Forelimb muscle (tissue), 1 donor: ENCODE results near the gene SLC5A5. TPM values are rescaled to one million over a fixed set of nuclear protein-coding genes. Genes with fewer than 3 reads are reported as not detected.

Experiments
- DNase-seq: peaks from one replicate; pipeline ENCODE4 v3.0.0-alpha.2; 2013; ENCODE audit warnings: low read depth
- polyA plus RNA-seq: library from polyadenylated mRNA; unstranded; fragments of 120-200 nt; gene quantifications from one replicate; pipeline ENCODE4 v1.2.1, GENCODE V29; 2013; ENCODE audit not compliant: insufficient read length

The SLC5A5 gene
- polyA plus RNA-seq, 1 donor, result not detected

DNA sequence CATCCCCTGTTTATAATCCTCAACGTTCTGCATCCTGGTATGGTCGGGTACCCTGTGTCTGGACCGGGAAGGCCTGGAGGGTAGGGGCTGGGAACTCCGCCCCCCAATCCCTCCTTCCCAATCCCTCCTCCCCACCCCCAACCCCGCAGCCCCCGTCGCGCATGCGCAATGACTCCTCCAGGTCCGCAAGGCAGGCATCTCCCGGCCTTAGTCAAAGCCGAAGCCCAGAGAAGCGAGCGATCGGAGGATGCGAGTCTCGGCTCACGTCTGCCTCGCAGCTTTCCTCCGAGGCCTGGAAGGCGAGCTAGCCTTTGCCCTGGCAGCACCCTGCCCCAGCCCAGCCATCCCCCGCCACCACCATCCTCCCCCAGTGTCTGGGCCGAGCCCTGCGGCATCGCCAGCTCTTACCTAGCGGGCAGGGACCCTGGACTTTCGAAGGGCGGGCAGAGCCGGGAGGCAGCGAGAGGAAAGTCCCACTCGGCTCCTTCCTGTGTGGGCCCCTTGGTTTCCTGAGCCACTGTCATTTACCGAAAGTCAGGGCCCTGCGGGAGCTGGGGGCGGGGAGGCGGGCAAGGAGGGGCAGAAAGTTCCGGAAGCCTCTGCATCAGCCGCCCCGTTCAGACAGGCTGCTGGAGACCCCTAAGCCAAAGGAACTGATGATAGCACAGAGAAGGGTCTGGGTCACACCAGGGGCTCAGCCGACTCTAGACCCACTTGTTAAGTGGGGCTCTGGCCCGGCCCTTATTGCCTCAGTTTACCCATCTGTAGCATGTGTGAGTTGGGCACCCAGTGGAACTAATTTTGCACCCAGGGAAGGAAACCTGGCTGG, 24.0 kb upstream of the SLC5A5 start, which contains the start of gene JAK3:
Gene JAK3 (minus strand): TSS at position 445 of the 829 bp plus-strand sequence. CDS start 3,565 bp downstream, outside the sequence.
- DNase-seq, result no peak

DNA sequence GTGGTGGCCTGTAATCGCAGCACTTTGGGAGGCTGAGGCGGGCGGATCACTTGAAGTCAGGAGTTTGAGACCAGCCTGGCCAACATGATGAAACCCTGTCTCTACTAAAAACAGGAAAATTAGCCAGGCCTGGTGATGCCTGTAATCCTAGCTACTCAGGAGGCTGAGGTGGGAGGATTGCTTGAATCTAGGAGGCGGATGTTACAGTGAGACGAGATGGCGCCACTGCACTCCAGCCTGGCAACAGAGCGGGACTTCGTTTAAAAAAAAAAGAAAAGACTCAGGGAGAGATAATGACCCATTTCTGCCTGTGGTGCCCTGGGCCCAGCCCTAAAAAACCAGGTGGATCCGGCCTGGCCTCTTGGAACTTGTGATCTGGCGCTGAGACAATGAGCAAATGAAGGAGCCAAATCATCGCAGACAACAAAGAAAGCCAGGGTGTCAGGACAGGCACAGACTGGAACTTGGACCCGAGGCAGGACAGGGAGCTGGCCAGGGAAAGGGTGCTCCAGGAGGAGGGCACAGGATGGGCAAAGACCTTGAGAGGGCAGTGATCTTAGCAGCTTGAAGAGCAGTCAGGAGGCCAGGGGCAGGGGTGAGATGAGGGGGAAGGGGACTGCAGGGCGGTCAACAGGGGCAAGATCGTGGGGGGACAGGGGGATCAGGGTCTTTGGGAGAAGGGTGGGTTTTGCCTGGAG, 23.0 kb upstream of the SLC5A5 start:
- no peak for DNase-seq

GRCh38 chr19:17854061-17854460, 17.7 kb upstream of the SLC5A5 start:
- no peak for DNase-seq

- DNase-seq, result peak; percentile 50
Measured at GRCh38 chr19:17855280-17856152, 16.2 kb upstream of the SLC5A5 start.

GRCh38 chr19:17859533-17860330, 12.0 kb upstream of the SLC5A5 start, which contains the start of gene RPL18A:
RPL18A (plus strand) TSS chr19:17859910; CDS start chr19:17859957, 47 bp downstream.
- peak; percentile 99 for DNase-seq

DNA sequence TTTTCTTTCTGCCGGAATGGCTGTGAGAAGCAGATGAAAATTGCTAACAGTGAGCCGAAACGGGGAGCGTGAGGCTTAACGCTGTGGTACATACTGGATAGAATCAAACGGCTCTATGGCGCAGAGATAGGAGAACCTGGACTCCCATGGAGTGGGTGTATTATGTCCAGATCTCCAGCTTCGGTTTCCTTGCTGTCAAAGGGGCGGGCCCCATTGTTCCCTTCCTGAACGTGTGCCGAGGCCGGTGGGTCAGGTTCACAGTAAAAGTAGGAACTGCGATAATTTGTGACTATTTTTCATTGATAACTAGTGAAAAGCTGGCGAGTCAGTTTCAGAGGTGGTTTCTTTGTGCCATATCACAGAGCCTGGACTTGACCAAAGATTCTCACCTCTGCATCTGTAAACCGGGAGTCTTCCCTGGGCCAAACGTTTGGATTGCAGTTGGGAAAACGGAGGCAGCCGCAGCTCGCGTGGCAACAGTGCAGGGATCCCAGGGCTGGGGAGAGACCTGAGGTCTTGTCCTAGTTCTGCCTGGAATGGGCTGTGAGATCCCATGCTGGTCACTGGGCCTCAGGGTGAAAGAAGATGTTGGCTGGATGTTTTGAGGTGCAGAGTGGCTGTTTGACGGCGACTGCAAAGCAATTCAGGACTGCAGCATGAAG, 11.3 kb upstream of the SLC5A5 start:
- no peak for DNase-seq

- DNase-seq, result no peak
Measured at GRCh38 chr19:17860993-17861360, 10.8 kb upstream of the SLC5A5 start.

GRCh38 chr19:17861542-17862402, 10.0 kb upstream of the SLC5A5 start:
- no peak for DNase-seq

- DNase-seq, result no peak
Measured at GRCh38 chr19:17862711-17863519, 8.8 kb upstream of the SLC5A5 start.

DNA sequence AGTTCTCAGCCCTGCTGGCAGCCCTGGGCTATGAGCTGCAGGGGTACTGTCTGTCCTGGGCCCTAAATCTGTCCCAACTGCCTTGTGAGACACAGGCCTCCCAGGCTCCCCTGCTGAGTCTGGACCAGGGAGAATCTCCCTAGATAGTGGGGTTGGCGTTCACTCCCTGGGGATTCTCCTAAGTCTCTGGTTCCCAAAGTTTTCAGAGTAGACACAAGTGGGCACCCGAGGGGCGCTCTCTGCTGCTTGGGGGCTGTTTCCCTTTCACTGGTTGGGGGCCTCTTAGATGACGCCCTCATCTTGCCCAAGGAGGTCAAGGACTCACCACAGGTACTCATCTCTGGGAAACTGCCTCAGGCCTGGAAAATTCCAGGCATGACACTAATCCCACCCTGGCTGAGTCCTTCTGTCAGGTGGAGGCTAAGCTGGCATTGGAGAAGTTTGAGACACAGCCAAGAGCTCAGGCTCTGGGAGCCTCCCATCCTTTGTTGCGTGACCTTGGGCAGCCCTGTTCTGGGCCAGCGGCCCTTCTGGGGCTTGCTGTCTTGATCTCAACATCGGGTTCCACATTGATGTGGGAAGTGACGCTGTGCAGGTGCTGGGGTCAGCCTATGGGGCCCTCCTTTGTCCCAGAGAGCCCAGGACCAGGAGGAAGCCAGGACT, 8.1 kb upstream of the SLC5A5 start:
- no peak for DNase-seq

DNA sequence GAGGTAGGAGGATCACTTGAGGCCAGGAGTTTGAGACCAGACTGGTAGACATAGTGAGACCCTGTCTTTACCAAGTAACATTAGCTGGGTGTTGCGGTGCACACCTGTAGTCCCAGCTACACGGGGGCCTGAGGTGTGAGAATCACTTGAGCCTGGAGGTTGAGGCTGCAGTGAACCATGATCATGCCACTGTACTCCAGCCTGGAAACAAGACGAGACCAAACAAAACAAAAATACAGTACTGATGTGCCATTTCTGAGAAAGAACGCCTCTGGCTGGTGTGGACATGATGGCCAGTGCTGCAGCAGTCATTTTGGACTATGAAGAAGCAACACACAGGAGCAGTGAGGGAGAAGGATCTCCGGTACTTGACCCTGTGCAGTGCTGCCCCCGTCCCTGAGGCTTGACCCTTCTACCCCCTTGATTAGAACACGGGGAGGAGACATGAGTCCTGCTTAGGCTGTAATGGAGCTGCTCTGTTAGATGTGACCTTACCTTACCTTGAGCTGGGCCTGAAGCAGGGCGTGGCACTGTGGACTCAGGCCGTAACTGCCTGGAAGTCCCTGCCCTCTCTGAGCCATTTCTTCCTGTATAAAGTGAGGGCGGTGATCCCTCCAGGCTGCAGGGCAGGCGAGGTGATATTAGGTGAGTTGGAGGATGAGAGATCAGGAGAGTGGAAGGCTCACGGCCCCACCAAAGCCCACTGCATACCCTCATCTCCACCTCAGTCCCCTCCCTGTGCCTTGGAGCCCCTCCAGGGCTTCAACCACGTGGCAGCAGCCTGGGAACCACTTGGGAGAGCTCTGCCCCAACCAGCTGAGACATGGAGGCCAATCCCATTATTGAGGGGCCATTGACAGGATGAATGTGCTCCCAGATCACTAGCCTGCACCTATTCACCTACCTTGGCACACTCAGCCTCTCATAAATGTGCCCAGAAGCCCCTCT, 6.1 kb upstream of the SLC5A5 start:
- DNase-seq, result no peak

DNA sequence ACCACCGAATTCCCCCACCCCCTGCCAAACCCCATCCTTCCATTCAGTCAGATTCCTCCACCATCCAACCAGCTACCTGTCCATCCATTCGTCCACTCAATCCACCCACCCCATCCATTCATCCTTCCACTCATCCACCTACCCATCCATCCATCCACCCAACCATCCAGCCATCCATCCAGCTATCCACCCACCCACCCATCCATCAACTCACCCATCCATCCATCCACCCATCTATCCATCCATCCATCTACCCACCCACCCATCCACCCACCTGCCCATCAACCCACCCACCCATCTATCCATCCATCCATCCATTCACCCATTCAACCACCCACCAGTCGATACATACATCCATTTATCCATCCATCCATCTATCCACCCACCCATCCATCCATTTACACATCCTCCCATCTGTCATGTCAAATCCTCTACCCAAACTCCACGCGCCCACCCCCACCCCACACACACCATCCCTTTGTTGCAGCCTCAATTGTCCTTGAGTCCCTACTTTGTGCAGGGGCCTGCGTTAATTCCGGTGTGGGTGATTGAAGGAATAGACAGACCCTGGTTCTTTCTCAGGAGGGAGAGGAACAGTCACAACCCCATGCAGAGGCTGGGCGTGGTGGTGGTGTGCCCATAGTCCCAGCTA, 5.3 kb upstream of the SLC5A5 start:
- DNase-seq, result no peak

- no peak for DNase-seq
Measured at GRCh38 chr19:17866964-17867486, 4.7 kb upstream of the SLC5A5 start.

GRCh38 chr19:17868669-17869068, 3.1 kb upstream of the SLC5A5 start:
- DNase-seq, result no peak

- no peak for DNase-seq
Measured at GRCh38 chr19:17869114-17869608, 2.6 kb upstream of the SLC5A5 start.
